Erythroblast (primary cell): ENCODE data around the gene SMC6.

Source experiments
- GATA1 ChIP-seq: IDR thresholded peaks from 2 replicates; pipeline ENCODE4 v1.6.1; 2011; ENCODE audit warnings: low read depth, mild to moderate bottlenecking, control low read depth, low read length, moderate library complexity
- POLR2A ChIP-seq: IDR thresholded peaks from 2 replicates; pipeline ENCODE4 v1.6.1; 2011; ENCODE audit warnings: mild to moderate bottlenecking, low read length

- no peak for TF ChIP-seq POLR2A
- TF ChIP-seq GATA1, result no peak
Measured at GRCh38 chr2:17621781-17622180, 131.8 kb downstream of the SMC6 start.
